HL-60 (cell line): ENCODE measurements around the gene CMTM8.

Source experiments
- CTCF ChIP-seq: IDR thresholded peaks from one replicate; pipeline ENCODE4 v1.5.1; 2011; ENCODE audit warnings: low read length, control low read depth, inconsistent platforms; ENCODE audit not compliant: insufficient read depth
- SPI1 ChIP-seq: IDR thresholded peaks from 2 replicates; pipeline ENCODE4 v1.6.1; 2012; ENCODE audit warnings: low read depth, mild to moderate bottlenecking, borderline replicate concordance

DNA sequence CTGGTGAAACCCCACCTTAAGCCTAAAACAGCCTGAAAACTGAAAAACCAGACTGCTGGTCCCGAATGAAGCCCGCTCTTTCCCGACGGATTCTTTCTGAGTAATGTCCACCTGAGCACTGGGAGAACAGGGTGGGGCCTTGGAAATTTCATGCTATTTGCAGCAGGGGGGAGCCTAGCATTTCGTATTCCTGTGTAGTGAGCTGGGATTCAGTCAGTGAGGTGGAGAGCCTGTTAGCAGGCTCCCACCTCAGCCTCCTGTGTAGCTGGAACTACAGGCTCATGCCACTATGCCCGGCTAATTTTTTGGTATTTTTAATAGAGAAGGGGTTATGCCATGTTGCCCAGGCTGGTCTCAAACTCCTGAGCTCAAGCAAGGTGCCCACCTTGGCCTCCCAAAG lies 74.7 kb downstream of the CMTM8 start:
- TF ChIP-seq CTCF, result no peak
- TF ChIP-seq SPI1, result no peak
